GM21381 (cell line): ENCODE measurements around the gene CNPY1.
"Not testable (repeated sequence)": the region's sequence is repeated elsewhere in the genome, so short reads cannot be mapped to it uniquely, and the experiment has no call there.

Source experiments
- ATAC-seq: cut with Tn5 transposase; IDR thresholded peaks from one replicate; pipeline ENCODE4 v1.9.1; 2021; ENCODE audit warnings: mild to moderate bottlenecking, moderate library complexity; ENCODE audit not compliant: unreplicated experiment

Gene CNPY1

GRCh38 chr7:155546449-155546848, at the start of gene CNPY1:
TSS of gene CNPY1 (minus strand) at chr7:155546559. CDS start at chr7:155545929, 630 bp downstream.
- not testable (repeated sequence) for ATAC-seq

GRCh38 chr7:155594961-155595366, 48.6 kb upstream of the CNPY1 start:
- ATAC-seq = no peak

GRCh38 chr7:155594163-155594732, 47.9 kb upstream of the CNPY1 start:
- ATAC-seq = no peak

- no peak for ATAC-seq
Observed at GRCh38 chr7:155593461-155594162, 47.3 kb upstream of the CNPY1 start.

- ATAC-seq = no peak
Observed at GRCh38 chr7:155591055-155591775, 44.9 kb upstream of the CNPY1 start.

- ATAC-seq = no peak
Observed at GRCh38 chr7:155590215-155591018, 44.1 kb upstream of the CNPY1 start.

GRCh38 chr7:155589001-155589980, 42.9 kb upstream of the CNPY1 start:
- ATAC-seq = no peak

- ATAC-seq = no peak
Observed at GRCh38 chr7:155588468-155588998, 42.2 kb upstream of the CNPY1 start.

GRCh38 chr7:155587486-155587885, 41.1 kb upstream of the CNPY1 start:
- no peak for ATAC-seq

- no peak for ATAC-seq
Observed at GRCh38 chr7:155586843-155587440, 40.6 kb upstream of the CNPY1 start.

- no peak for ATAC-seq
Observed at GRCh38 chr7:155585951-155586350, 39.6 kb upstream of the CNPY1 start.

- no peak for ATAC-seq
Observed at GRCh38 chr7:155585532-155585895, 39.2 kb upstream of the CNPY1 start.

GRCh38 chr7:155584763-155585531, 38.6 kb upstream of the CNPY1 start:
- no peak for ATAC-seq

GRCh38 chr7:155584261-155584660, 37.9 kb upstream of the CNPY1 start:
- ATAC-seq = no peak

GRCh38 chr7:155583636-155584035, 37.3 kb upstream of the CNPY1 start:
- ATAC-seq = no peak

GRCh38 chr7:155581954-155582353, 35.6 kb upstream of the CNPY1 start:
- ATAC-seq = no peak

GRCh38 chr7:155581107-155581830, 34.9 kb upstream of the CNPY1 start:
- no peak for ATAC-seq

GRCh38 chr7:155580367-155580766, 34.0 kb upstream of the CNPY1 start:
- ATAC-seq = no peak
